Uterus (tissue), 2 donors: ENCODE measurements around the gene OPRD1.

Source experiments
- CTCF ChIP-seq, 4 experiments: fragments of 200-600 bp in 2 of 4; fragments of 450-650 bp in 2 of 4; sonication (generic) in 2 of 4; IDR thresholded peaks; one replicate each; pipeline ENCODE4 v1.5.1; 2016 to 2019; ENCODE audit warnings: antibody characterized with exemption in 4 of 4, mild to moderate bottlenecking in 2 of 4, moderate library complexity in 1 of 4
- POLR2A ChIP-seq, 2 donors: fragments of 450-650 bp; IDR thresholded peaks; one replicate each; pipeline ENCODE4 v1.6.1; 2016; ENCODE audit warnings: antibody characterized with exemption in 2 of 2, mild to moderate bottlenecking in 1 of 2, moderate library complexity in 1 of 2

- TF ChIP-seq CTCF (IDR thresholded peaks at IDR 0.05) (no peak), POLR2A (IDR thresholded peaks at IDR 0.05) (no peak)
Observed at GRCh38 chr1:28848416-28848815, 36.4 kb downstream of the OPRD1 start.
